GM10248 (cell line): Measurements from ENCODE around the gene TMC5.

ENCODE experiments used
- CTCF ChIA-PET: fragments of 300-600 bp; sonication (Branson Sonifier 250); formaldehyde crosslinking; extraction: SDS; loops from one replicate; lab custom pipeline; 2021; ENCODE audit warnings: antibody characterized with exemption; lab: Yijun Ruan, JAX
- POLR2A ChIA-PET: fragments of 350-650 bp; sonication (Branson Sonifier 250); formaldehyde crosslinking; extraction: SDS; loops from one replicate; lab custom pipeline; 2020; ENCODE audit warnings: antibody characterized with exemption; lab: Yijun Ruan, JAX
- DNase-seq: peaks from one replicate; pipeline ENCODE4 v3.0.0; 2012; ENCODE audit errors: extremely low spot score
- TF ChIP-seq, protein P1 (sequence below): IDR thresholded peaks from 2 replicates; pipeline ENCODE4 v1.5.1; 2012; ENCODE audit warnings: mild to moderate bottlenecking, low read depth; ENCODE audit errors: extremely low read depth, missing control alignments, control extremely low read depth

The TMC5 gene

DNA sequence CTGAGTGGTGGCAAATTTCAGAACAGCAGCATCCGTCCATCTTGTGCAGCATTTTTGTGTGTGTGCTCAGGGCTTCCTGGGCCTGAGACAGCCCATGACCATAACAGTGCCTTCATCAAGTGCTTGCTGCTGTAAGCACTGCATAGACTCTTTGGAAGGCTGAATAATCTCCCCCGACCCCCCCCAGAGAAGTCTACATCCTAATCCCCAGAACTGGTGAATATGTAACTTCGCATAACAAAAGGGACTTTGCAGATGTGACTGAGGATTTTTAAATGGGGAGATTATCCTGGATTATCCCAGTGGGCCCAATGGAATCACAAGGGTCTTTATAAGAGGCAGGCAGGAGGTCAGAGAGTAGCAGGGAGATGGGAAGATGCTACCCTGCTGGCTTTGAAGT, 50.6 kb downstream of the TMC5 start:
- no peak for DNase-seq
- TF ChIP-seq, protein P1, sequence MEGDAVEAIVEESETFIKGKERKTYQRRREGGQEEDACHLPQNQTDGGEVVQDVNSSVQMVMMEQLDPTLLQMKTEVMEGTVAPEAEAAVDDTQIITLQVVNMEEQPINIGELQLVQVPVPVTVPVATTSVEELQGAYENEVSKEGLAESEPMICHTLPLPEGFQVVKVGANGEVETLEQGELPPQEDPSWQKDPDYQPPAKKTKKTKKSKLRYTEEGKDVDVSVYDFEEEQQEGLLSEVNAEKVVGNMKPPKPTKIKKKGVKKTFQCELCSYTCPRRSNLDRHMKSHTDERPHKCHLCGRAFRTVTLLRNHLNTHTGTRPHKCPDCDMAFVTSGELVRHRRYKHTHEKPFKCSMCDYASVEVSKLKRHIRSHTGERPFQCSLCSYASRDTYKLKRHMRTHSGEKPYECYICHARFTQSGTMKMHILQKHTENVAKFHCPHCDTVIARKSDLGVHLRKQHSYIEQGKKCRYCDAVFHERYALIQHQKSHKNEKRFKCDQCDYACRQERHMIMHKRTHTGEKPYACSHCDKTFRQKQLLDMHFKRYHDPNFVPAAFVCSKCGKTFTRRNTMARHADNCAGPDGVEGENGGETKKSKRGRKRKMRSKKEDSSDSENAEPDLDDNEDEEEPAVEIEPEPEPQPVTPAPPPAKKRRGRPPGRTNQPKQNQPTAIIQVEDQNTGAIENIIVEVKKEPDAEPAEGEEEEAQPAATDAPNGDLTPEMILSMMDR = no peak
- ChIA-PET POLR2A (no interaction called here), CTCF (interaction anchor here (0.8 kb wide), 1 partner anchor 20 kb away, joined by 3 read pairs; no protein-coding TSS in a partner anchor)

DNA sequence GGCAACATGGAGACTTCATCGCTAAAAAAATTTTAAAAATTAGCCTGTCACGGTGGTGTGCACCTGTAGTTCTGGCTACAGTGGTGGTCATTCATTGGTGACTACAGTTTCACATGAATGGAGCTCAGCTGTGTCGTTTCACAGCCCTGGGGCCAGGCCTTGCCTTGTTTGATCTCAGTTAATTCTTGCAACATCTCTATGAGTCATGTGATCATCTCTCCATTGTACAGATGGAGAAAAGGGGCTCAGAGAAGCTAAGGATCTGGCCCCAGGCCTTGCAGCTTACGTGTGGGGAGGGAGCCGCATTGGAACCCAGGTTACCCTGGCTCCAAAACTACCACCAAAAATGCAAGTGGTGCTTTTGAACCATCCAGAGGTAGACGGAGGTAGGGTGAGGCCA, 54.8 kb downstream of the TMC5 start:
- no peak for DNase-seq
- TF ChIP-seq, protein P1 = no peak
- ChIA-PET POLR2A (no interaction called here), CTCF (interaction anchor here (2.0 kb wide), 1 partner anchor 30 kb away, joined by 4 read pairs; no protein-coding TSS in a partner anchor)

DNA sequence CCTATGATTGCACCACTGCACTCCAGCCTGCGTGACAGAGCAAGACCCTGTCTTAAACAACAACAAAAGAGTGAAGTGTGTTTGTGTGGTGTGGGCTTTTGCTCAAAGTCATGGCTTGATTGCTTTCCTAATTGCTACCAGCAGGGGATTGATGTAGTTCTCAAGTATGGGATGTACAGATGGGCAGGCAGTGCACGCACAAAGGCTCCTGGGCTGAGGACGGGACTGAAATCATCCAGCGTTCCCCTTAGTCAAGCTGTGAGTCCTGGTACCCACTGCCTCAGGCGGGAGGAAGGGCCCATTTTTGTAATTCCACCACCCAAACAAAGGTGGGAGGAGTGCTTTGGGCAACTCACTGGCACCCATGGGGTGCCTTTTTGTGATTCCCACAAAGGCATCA, 56.9 kb downstream of the TMC5 start:
- TF ChIP-seq, protein P1 = no peak
- POLR2A ChIA-PET = no interaction called here
- CTCF ChIA-PET = no interaction called here
- DNase-seq = no peak

DNA sequence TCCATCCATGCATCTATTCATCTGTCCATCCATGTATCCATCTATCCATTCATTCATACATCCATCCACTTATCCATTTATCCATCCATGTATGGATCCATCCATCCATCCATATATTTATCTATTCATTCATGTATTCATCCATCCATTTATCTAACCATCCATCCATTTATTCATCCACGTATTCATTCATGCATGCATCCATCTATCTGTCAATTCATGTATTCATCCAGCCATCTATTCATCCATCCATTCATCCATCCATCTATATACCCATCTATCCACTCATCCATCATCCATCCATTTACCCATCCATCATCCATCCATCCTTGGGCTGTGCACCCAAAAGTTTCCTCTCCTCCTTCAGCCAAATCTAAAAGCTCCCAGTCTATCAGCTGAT, 60.8 kb downstream of the TMC5 start:
- CTCF ChIA-PET = interaction anchor here (1.2 to 2.9 kb wide), 2 partner anchors 24 to 89 kb away, joined by 3 to 11 read pairs; no protein-coding TSS in a partner anchor
- no peak for DNase-seq
- POLR2A ChIA-PET = no interaction called here
- TF ChIP-seq, protein P1 = no peak

DNA sequence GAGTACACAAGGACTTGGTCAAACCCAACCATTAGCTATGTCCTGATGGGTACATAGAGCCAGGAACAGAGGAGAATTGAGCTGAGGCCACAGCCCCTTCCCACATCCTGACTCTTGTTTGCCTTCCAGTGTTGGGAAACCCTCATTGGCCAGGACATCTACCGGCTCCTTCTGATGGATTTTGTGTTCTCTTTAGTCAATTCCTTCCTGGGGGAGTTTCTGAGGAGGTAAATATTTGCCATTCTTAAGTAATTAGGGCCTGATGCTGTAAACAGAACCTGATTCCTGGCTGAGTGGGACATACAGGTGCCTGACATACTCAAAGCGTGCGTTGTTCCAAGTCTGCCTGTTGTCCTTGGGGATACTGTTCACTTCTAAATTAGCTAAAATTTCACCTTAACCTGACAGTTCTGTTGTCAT, 61.6 kb downstream of the TMC5 start:
- POLR2A ChIA-PET = no interaction called here
- no peak for DNase-seq
- CTCF ChIA-PET = interaction anchor here (1.2 to 2.9 kb wide), 2 partner anchors 24 to 90 kb away, joined by 3 to 11 read pairs; no protein-coding TSS in a partner anchor
- TF ChIP-seq, protein P1 = no peak

DNA sequence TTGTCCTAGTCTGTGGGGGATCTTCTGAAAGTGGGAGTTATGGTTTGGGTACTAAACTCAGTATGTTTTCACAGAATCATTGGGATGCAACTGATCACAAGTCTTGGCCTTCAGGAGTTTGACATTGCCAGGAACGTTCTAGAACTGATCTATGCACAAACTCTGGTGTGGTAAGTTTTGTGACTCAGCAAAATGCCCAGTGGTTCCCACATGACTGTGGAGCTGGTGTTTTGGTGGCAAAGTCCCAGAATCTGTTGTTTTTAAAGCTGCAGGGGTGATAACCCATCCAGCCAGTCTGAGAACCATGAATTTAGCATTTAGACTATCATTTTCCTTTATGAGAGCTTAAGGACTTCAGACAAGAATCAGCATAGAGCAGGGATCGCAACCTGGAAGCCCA, 63.6 kb downstream of the TMC5 start:
- TF ChIP-seq, protein P1 = no peak
- no peak for DNase-seq
- CTCF ChIA-PET = interaction anchor here (0.7 kb wide), 1 partner anchor 9 kb away, joined by 3 read pairs; no protein-coding TSS in a partner anchor
- POLR2A ChIA-PET = no interaction called here

DNA sequence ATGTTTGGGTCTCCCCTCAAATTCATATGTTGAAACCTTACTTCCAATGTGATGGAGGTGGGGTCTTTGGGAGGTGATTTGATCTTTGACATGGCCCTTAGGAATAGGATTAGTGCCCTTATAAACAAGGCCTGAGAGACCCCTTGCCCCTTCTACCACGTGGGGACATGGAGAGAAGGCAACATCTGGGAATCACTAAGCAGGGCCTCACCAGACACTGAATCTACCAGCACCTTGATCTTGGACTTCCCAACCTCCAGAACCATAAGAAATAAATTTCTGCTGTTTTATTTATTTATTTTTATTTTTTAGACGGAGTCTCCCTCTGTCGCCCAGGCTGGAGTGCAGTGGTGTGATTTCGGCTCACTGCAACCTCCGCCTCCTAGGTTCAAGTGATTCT, 64.1 kb downstream of the TMC5 start:
- POLR2A ChIA-PET = no interaction called here
- DNase-seq = no peak
- CTCF ChIA-PET = interaction anchor here (0.7 kb wide), 1 partner anchor 8 kb away, joined by 3 read pairs; no protein-coding TSS in a partner anchor
- TF ChIP-seq, protein P1 = no peak
